HCT116 (cell line): ENCODE measurements around the gene SHISA6. TPM values are rescaled to one million over a fixed set of nuclear protein-coding genes. Genes with fewer than 3 reads are reported as not detected.
"Not testable (repeated sequence)": the region's sequence is repeated elsewhere in the genome, so short reads cannot be mapped to it uniquely, and the experiment has no call there.

Experiments used
- ATAC-seq: fragments of 200-7000 bp; cut with Tn5 transposase; 2 replicates; pipeline ENCODE4 v1.9.1; 2020; ENCODE audit warnings: mild to moderate bottlenecking, moderate library complexity
- BruUV-seq: library from RNA; stranded (reverse); fragments of 400-500 nt; replicated peaks from 2 replicates; lab custom pipeline; 2021; lab: Mats Ljungman, UMichigan
- CTCF ChIA-PET: fragments of 300-600 bp; sonication (Branson Sonifier 250); formaldehyde crosslinking; loops from one replicate; lab custom pipeline; 2021; ENCODE audit warnings: antibody characterized with exemption; lab: Charles Lee
- POLR2A ChIA-PET: fragments of 300-600, 350-600 bp; sonication (Branson Sonifier 250); formaldehyde crosslinking; loops from one replicate; lab custom pipeline; 2021; ENCODE audit warnings: antibody characterized with exemption; lab: Charles Lee
- RAD21 ChIA-PET, 2 experiments: fragments of 300-600 bp; sonication (Branson Sonifier 250); formaldehyde crosslinking; loops; one replicate each; lab custom pipeline; 2023; ENCODE audit warnings: low total read pairs in 2 of 2; ENCODE audit not compliant: uncharacterized antibody in 2 of 2, unreplicated experiment in 2 of 2, low non-redundant PET in 1 of 2; lab: Charles Lee
- DNase-seq: peaks from one replicate; pipeline ENCODE4 v3.0.0-alpha.2; 2010; ENCODE audit warnings: low read depth, low spot score
- H2AFZ ChIP-seq: fragments of 200-600 bp; shearing (Covaris generic), sonication (generic); 2 replicates; pipeline ENCODE4 v1.6.1; 2017; ENCODE audit warnings: low read depth, mixed run types, mixed read lengths, antibody characterized with exemption, low read length; ENCODE audit not compliant: poor library complexity, severe bottlenecking
- H3K27ac ChIP-seq: 2 replicates; pipeline ENCODE4 v1.5.1; 2012; ENCODE audit warnings: low read depth, low read length
- H3K27me3 ChIP-seq: fragments of 200-600 bp; sonication (generic); 2 replicates; pipeline ENCODE4 v1.6.1; 2016; ENCODE audit warnings: mixed run types, low read length, mixed read lengths; ENCODE audit not compliant: insufficient read depth
- H3K36me3 ChIP-seq, 2 experiments: fragments of 200-500 bp in 1 of 2; fragments of 200-600 bp in 1 of 2; sonication (Bioruptor generic) in 1 of 2; sonication (generic) in 1 of 2; 2 replicates each; pipeline versions ENCODE4 v1.5.1 to v1.6.1; 2014 to 2016; ENCODE audit warnings: low read length in 2 of 2, inconsistent platforms in 1 of 2, mixed read lengths in 1 of 2, mixed run types in 1 of 2; ENCODE audit not compliant: insufficient read depth in 2 of 2, control insufficient read depth in 1 of 2
- H3K4me1 ChIP-seq, 2 experiments: fragments of 200-600 bp in 1 of 2; sonication (generic) in 1 of 2; 2 replicates each; pipeline versions ENCODE4 v1.5.1 to v1.6.1; 2012 to 2017; ENCODE audit warnings: low read length in 2 of 2, inconsistent platforms in 1 of 2, mild to moderate bottlenecking in 1 of 2, mixed read lengths in 1 of 2, mixed run types in 1 of 2, moderate library complexity in 1 of 2; ENCODE audit not compliant: insufficient read depth in 2 of 2, control insufficient read depth in 1 of 2
- H3K4me2 ChIP-seq: fragments of 200-600 bp; sonication (generic); 2 replicates; pipeline ENCODE4 v1.6.1; 2017; ENCODE audit warnings: mixed run types, low read length, mixed read lengths
- H3K4me3 ChIP-seq, 2 experiments: fragments of 200-600 bp in 1 of 2; sonication (generic) in 1 of 2; replicated peaks in 1 of 2; 2 replicates each; pipeline ENCODE4 v1.5.1; 2011 to 2016; ENCODE audit warnings: low read length in 2 of 2, control low read depth in 1 of 2, low read depth in 1 of 2, mild to moderate bottlenecking in 1 of 2, mixed read lengths in 1 of 2, mixed run types in 1 of 2
- H3K79me2 ChIP-seq: fragments of 200-600 bp; sonication (generic); 2 replicates; pipeline ENCODE4 v1.6.1; 2017; ENCODE audit warnings: mild to moderate bottlenecking, mixed run types, low read length, moderate library complexity, mixed read lengths; ENCODE audit not compliant: insufficient read depth
- H3K9ac ChIP-seq: fragments of 200-600 bp; sonication (generic); 2 replicates; pipeline ENCODE4 v1.6.1; 2016; ENCODE audit warnings: low read length, mixed read lengths
- H3K9me2 ChIP-seq: fragments of 200-600 bp; sonication (generic), shearing (Covaris generic); 2 replicates; pipeline ENCODE4 v1.6.1; 2017; ENCODE audit warnings: mixed run types, mild to moderate bottlenecking, moderate library complexity; ENCODE audit not compliant: insufficient read depth
- H3K9me3 ChIP-seq, 2 experiments: fragments of 200-500 bp in 1 of 2; fragments of 200-600 bp in 1 of 2; sonication (Bioruptor generic) in 1 of 2; sonication (generic) in 1 of 2; 2 replicates each; pipeline ENCODE4 v1.6.1; 2014 to 2017; ENCODE audit warnings: low read length in 2 of 2, mixed read lengths in 2 of 2, inconsistent platforms in 1 of 2, low read depth in 1 of 2, mild to moderate bottlenecking in 1 of 2, mixed run types in 1 of 2, moderate library complexity in 1 of 2; ENCODE audit not compliant: control insufficient read depth in 1 of 2, insufficient read depth in 1 of 2
- H4K20me1 ChIP-seq: fragments of 200-600 bp; sonication (generic), shearing (Covaris generic); 2 replicates; pipeline ENCODE4 v1.6.1; 2017; ENCODE audit warnings: mixed run types, mild to moderate bottlenecking, moderate library complexity; ENCODE audit not compliant: insufficient read depth
- CBX3 ChIP-seq: IDR thresholded peaks from 2 replicates; pipeline ENCODE4 v1.6.1; 2012; ENCODE audit warnings: low read depth
- CEBPB ChIP-seq: IDR thresholded peaks from 2 replicates; pipeline ENCODE4 v1.6.1; 2012; ENCODE audit warnings: low read depth
- ELF1 ChIP-seq: IDR thresholded peaks from 2 replicates; pipeline ENCODE4 v1.6.1; 2012; ENCODE audit warnings: low read depth, borderline replicate concordance
- FOSL1 ChIP-seq: IDR thresholded peaks from 2 replicates; pipeline ENCODE4 v1.6.1; 2012; ENCODE audit warnings: low read depth
- JUND ChIP-seq: IDR thresholded peaks from 2 replicates; pipeline ENCODE4 v1.6.1; 2012
- MAX ChIP-seq: IDR thresholded peaks from 2 replicates; pipeline ENCODE4 v1.6.1; 2012
- POLR2A ChIP-seq: IDR thresholded peaks from 2 replicates; pipeline ENCODE4 v1.7.0; 2011; ENCODE audit warnings: borderline replicate concordance; ENCODE audit not compliant: insufficient read depth, insufficient read length; ENCODE audit errors: extremely low read depth
- RAD21 ChIP-seq: IDR thresholded peaks from 2 replicates; pipeline ENCODE4 v1.6.1; 2012; ENCODE audit warnings: low read depth, mild to moderate bottlenecking
- SP1 ChIP-seq: IDR thresholded peaks from 2 replicates; pipeline ENCODE4 v1.6.1; 2012; ENCODE audit warnings: low read depth
- YY1 ChIP-seq: IDR thresholded peaks from 2 replicates; pipeline ENCODE4 v1.6.1; 2011; ENCODE audit warnings: low read length, low read depth, moderate library complexity, mild to moderate bottlenecking; ENCODE audit not compliant: insufficient replicate concordance; ENCODE audit errors: extremely low read depth
- ZNF274 ChIP-seq: fragments of 200-500 bp; sonication (Bioruptor generic); IDR thresholded peaks from 2 replicates; pipeline ENCODE4 v1.6.1; 2014; ENCODE audit warnings: mild to moderate bottlenecking, low read depth, low read length, inconsistent platforms
- intact Hi-C: fragments of 100-400 bp; cut with micrococcal nuclease; formaldehyde crosslinking; loops from 2 replicates; pipeline ENCODE4 v1.10.0; 2022
- total RNA-seq: library from RNA; stranded (reverse); gene quantifications from one replicate; pipeline ENCODE4 v1.2.1, GENCODE V29; 2021; ENCODE audit not compliant: unreplicated experiment

Gene SHISA6
- total RNA-seq, 1 experiment from 2014 or later = not detected

- H3K36me3 ChIP-seq, BruUV-seq, H3K9ac ChIP-seq, RAD21 ChIA-PET, POLR2A ChIA-PET, H3K4me3 ChIP-seq, H3K4me1 ChIP-seq, ATAC-seq, intact Hi-C loops, DNase-seq, H3K9me2 ChIP-seq, H3K4me2 ChIP-seq, H3K27me3 ChIP-seq, H2AFZ ChIP-seq, H3K79me2 ChIP-seq, CTCF ChIA-PET, H4K20me1 ChIP-seq, H3K27ac ChIP-seq: not testable (repeated sequence)
- peaks cover 0 to 25% of the 10 kb centered on the region in 2 experiments; a peak in 2 of 4 replicates for H3K9me3 ChIP-seq
These were observed 60.9 kb downstream of the SHISA6 start for GRCh38 chr17:11301874-11302273.

GRCh38 chr17:11302401-11303186 is 61.6 kb downstream of the SHISA6 start:
- no peaks in the 10 kb centered on the region for H3K36me3 ChIP-seq
- H3K4me3 ChIP-seq = no peak overlapping the region
- H3K9ac ChIP-seq = no peak overlapping the region
- H3K79me2 ChIP-seq = no peaks in the 10 kb centered on the region
- H3K9me2 ChIP-seq = no peaks in the 10 kb centered on the region
- intact Hi-C loops = no loop called here
- no peak overlapping the region for H3K4me2 ChIP-seq
- ATAC-seq (no peak), DNase-seq (no peak)
- RAD21 ChIA-PET = no interaction called here
- H3K9me3 ChIP-seq = peaks cover 0 to 30% of the 10 kb centered on the region in 2 experiments; a peak in 2 of 4 replicates
- TF ChIP-seq ZNF274 (no peak), ELF1 (no peak), CBX3 (no peak), YY1 (no peak), MAX (no peak), SP1 (no peak), CEBPB (no peak), RAD21 (no peak), POLR2A (no peak), JUND (no peak), FOSL1 (no peak)
- H3K4me1 ChIP-seq = no peaks in the 10 kb centered on the region
- BruUV-seq = no TSS peak
- no peaks in the 10 kb centered on the region for H4K20me1 ChIP-seq
- no peaks in the 10 kb centered on the region for H3K27me3 ChIP-seq
- POLR2A ChIA-PET = no interaction called here
- H2AFZ ChIP-seq = no peak overlapping the region
- CTCF ChIA-PET = no interaction called here
- H3K27ac ChIP-seq = no peak overlapping the region
